WERI-Rb-1 (cell line): Measurements from ENCODE around the gene RPL21.
"Not testable (repeated sequence)": the region's sequence is repeated elsewhere in the genome, so short reads cannot be mapped to it uniquely, and the experiment has no call there.

Experiments used
- DNase-seq: peaks from one replicate; pipeline ENCODE4 v3.0.0-alpha.2; 2020
- H3K27ac ChIP-seq: fragments of 250-450 bp; sonication (Bioruptor Pico); 2 replicates; pipeline ENCODE4 v1.5.1; 2020; ENCODE audit warnings: mild to moderate bottlenecking, moderate library complexity
- H3K27me3 ChIP-seq: fragments of 250-450 bp; sonication (Bioruptor Pico); 2 replicates; pipeline ENCODE4 v1.5.1; 2021; ENCODE audit warnings: mild to moderate bottlenecking, low read depth, moderate library complexity; ENCODE audit not compliant: insufficient read depth, severe bottlenecking
- H3K36me3 ChIP-seq: fragments of 250-450 bp; sonication (Bioruptor Pico); 2 replicates; pipeline ENCODE4 v1.5.1; 2020; ENCODE audit warnings: mild to moderate bottlenecking, moderate library complexity
- H3K4me3 ChIP-seq: 2 replicates; pipeline ENCODE4 v1.5.1; 2011; ENCODE audit warnings: low read depth, mild to moderate bottlenecking, control low read depth, low read length
- H3K9me3 ChIP-seq: fragments of 250-450 bp; sonication (Bioruptor Pico); 2 replicates; pipeline ENCODE4 v1.5.1; 2021; ENCODE audit warnings: mild to moderate bottlenecking, moderate library complexity; ENCODE audit not compliant: severe bottlenecking
- TF ChIP-seq, protein P1 (sequence below): IDR thresholded peaks from 2 replicates; pipeline ENCODE4 v1.5.1; 2011; ENCODE audit warnings: low read depth, mild to moderate bottlenecking, control low read depth, inconsistent platforms, low read length

Gene RPL21

GRCh38 chr13:27289011-27289665 is 37.8 kb downstream of the RPL21 start:
- H3K36me3 ChIP-seq = no peaks in the 10 kb centered on the region
- peaks cover 5% of the 10 kb centered on the region for H3K9me3 ChIP-seq
- TF ChIP-seq, protein P1, sequence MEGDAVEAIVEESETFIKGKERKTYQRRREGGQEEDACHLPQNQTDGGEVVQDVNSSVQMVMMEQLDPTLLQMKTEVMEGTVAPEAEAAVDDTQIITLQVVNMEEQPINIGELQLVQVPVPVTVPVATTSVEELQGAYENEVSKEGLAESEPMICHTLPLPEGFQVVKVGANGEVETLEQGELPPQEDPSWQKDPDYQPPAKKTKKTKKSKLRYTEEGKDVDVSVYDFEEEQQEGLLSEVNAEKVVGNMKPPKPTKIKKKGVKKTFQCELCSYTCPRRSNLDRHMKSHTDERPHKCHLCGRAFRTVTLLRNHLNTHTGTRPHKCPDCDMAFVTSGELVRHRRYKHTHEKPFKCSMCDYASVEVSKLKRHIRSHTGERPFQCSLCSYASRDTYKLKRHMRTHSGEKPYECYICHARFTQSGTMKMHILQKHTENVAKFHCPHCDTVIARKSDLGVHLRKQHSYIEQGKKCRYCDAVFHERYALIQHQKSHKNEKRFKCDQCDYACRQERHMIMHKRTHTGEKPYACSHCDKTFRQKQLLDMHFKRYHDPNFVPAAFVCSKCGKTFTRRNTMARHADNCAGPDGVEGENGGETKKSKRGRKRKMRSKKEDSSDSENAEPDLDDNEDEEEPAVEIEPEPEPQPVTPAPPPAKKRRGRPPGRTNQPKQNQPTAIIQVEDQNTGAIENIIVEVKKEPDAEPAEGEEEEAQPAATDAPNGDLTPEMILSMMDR = no peak
- no peak overlapping the region for H3K4me3 ChIP-seq
- H3K27me3 ChIP-seq = no peaks in the 10 kb centered on the region
- no peak overlapping the region for H3K27ac ChIP-seq
- DNase-seq = no peak

GRCh38 chr13:27290715-27291114 is 39.4 kb downstream of the RPL21 start:
- Histone ChIP-seq H3K9me3 (peaks cover 5% of the 10 kb centered on the region), H3K27me3 (no peaks in the 10 kb centered on the region), H3K36me3 (no peaks in the 10 kb centered on the region), H3K4me3 (no peak overlapping the region), H3K27ac (no peak overlapping the region)
- TF ChIP-seq, protein P1 = no peak
- no peak for DNase-seq

DNA sequence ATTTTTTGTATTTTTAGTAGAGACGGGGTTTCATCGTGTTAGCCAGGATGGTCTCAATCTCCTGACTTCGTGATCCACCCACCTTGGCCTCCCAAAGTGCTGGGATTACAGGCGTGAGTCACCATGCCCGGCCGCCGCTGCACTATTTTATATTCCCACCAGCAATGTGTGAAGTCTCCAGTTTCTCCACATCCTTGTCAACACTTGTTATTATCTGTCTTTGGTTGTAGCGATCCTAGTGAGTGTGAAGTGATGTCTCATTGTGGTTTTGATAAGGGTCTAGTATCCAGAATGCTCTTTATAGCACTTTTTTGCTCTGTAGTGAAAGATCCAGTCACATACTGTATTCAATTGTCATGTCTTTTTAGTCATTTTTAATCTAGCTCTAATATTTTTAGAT is 40.6 kb downstream of the RPL21 start:
- not testable (repeated sequence) for H3K27ac ChIP-seq, H3K4me3 ChIP-seq, DNase-seq, H3K36me3 ChIP-seq, H3K9me3 ChIP-seq, H3K27me3 ChIP-seq

DNA sequence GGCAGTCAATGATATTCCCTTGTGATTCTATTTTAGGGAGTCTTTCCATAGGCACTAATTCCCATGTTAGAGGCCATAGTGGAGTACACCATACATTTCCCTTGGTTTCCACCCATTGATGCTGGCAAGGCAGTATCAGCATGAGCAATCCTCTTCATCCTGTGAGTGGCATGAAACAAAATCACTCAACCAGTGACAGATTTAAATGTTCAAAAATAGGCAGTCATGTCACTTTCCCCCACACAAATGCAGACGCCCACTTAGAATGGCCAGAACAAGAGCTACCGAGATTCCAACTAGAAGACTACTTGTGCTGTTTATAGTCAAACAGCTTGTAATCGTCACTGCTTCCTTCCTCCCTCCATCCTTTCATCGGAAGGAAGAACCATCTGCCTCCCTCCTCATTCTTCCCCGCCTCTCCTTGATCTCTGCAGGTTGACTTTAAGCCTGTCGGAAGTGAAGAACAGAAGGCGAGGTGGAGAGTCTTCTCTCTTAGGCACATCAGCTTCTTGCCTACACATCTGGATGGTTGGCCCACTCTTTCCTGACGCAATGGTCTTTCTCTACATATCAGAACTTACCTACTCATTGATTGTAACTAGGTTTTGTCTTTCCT is 41.8 kb downstream of the RPL21 start:
- no peak for DNase-seq
- Histone ChIP-seq H3K4me3 (no peak overlapping the region), H3K36me3 (no peaks in the 10 kb centered on the region), H3K27me3 (no peaks in the 10 kb centered on the region), H3K9me3 (peaks cover 5% of the 10 kb centered on the region), H3K27ac (no peak overlapping the region)
- TF ChIP-seq, protein P1 = no peak

- H3K9me3 ChIP-seq = peaks cover 5% of the 10 kb centered on the region
- no peak for DNase-seq
- H3K36me3 ChIP-seq = no peaks in the 10 kb centered on the region
- TF ChIP-seq, protein P1 = no peak
- H3K4me3 ChIP-seq = no peak overlapping the region
- no peaks in the 10 kb centered on the region for H3K27me3 ChIP-seq
- no peak overlapping the region for H3K27ac ChIP-seq
Measured at GRCh38 chr13:27293873-27294515, 42.6 kb downstream of the RPL21 start.

DNA sequence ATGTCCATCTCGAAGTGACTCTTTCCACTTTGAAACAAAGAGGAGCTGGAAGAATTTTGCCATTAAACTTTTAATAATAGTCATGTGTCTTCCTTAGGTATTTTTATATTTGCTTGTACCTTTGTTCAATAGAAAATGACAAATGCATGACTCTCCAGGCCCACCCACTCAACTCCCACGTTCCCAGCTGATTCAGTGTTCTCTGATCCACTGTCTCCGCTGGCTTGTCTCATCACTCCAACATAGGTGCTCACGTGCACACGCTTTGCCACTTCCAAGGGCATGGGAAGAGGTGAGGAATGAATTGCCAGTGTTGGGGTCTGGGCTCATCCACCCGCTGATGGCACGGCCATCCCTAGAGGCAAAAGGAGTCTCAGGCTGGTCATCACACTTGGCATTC is 43.7 kb downstream of the RPL21 start:
- DNase-seq = no peak
- no peak overlapping the region for H3K4me3 ChIP-seq
- TF ChIP-seq, protein P1 = no peak
- peaks cover 5% of the 10 kb centered on the region for H3K9me3 ChIP-seq
- H3K27ac ChIP-seq = no peak overlapping the region
- no peaks in the 10 kb centered on the region for H3K36me3 ChIP-seq
- H3K27me3 ChIP-seq = no peaks in the 10 kb centered on the region
